ENCODE results near the gene USE1.

USE1 gene

DNA sequence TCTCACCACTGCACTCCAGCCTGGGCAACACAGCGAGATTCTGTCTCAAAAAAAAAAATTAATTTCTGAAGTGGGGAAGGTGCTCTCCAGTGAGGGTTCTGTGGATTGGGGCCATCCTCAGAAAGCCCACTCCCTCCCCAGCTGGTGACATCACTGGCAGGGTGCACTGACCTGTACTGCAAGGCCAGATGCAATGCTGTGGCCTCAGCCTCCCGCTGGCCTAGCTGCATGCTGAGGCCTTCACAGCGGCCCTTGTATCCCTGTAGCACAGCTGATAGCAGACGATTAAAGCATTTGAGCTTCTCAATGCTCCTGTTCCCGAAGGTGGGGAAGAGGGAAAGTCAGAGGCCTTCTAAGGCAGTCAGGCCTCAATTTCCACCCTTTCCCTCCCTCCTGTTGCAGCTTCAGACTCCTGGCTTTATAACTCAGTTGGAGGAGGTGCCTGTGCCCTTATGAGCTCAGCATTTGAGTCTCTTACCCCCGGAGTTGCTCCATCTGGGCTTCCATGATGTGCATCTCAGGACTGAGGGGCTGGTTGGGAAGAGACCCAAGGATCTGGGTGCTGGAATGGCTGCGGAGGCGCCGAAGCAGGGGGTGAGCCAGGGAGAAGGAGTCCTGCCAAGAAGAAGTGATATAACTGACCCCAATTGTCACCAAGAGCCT is 44.1 kb downstream of the USE1 start:
- no peak overlapping the region for H3K4me3 ChIP-seq (replicated peaks in 1 of 2; ENCODE audit: low read depth in 2 of 2, low read length in 2 of 2)
- DNase-seq (ENCODE audit: low read depth in 2 of 2), result peak in 1 of 2 donors; percentile 39
- TF ChIP-seq, protein P1, sequence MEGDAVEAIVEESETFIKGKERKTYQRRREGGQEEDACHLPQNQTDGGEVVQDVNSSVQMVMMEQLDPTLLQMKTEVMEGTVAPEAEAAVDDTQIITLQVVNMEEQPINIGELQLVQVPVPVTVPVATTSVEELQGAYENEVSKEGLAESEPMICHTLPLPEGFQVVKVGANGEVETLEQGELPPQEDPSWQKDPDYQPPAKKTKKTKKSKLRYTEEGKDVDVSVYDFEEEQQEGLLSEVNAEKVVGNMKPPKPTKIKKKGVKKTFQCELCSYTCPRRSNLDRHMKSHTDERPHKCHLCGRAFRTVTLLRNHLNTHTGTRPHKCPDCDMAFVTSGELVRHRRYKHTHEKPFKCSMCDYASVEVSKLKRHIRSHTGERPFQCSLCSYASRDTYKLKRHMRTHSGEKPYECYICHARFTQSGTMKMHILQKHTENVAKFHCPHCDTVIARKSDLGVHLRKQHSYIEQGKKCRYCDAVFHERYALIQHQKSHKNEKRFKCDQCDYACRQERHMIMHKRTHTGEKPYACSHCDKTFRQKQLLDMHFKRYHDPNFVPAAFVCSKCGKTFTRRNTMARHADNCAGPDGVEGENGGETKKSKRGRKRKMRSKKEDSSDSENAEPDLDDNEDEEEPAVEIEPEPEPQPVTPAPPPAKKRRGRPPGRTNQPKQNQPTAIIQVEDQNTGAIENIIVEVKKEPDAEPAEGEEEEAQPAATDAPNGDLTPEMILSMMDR (IDR thresholded peaks at IDR 0.05; ENCODE audit: low read depth, low read length), result no peak

DNA sequence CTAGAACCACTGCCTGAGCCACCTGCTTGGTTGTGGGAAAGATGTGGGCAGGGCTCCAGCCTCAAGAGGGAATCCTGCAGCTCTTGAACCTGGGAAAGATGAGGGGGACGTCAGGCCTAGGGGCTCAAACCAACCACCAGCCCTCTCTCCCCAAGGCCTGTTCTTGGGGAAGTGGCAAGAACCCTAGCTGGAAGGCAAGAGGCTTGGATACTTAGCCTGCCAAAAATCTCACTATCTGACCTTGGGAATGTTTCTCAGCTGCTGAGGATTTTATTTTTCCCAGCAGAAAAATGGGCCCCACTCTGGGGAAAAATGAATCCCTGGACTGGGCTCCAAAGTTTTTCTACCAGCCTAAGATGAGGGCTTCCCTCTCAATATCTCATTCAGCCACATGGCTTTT is 44.8 kb downstream of the USE1 start:
- TF ChIP-seq, protein P1 (IDR thresholded peaks at IDR 0.05; ENCODE audit: low read depth, low read length), result no peak
- no peak for DNase-seq (ENCODE audit: low read depth in 2 of 2)
- H3K4me3 ChIP-seq (replicated peaks in 1 of 2; ENCODE audit: low read depth in 2 of 2, low read length in 2 of 2), result no peak overlapping the region

DNA sequence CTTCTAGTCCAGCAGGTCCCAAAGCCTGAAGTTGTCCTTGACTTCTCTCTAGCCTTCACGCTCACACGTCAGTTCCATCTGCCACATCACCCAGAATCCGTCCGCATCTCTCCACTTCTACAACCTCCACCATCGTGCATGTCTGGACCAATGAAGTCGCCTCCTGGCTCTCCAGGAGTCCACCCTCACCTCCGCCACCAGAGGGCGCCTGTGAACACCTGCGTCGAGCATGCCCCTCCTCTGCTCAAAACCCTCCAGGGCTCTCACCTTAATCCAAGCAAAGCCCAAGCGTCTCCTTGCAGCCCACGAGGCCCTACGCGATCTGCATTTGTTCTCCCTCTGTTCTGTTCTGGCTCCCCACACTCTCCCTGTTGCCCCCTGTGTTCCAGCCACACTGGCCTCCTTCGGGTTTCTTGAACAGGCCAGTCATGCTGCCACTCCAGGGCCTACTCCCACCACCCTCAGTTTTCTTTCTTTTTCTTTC is 45.7 kb downstream of the USE1 start:
- TF ChIP-seq, protein P1 (IDR thresholded peaks at IDR 0.05; ENCODE audit: low read depth, low read length), result peak; percentile 92
- no peak overlapping the region for H3K4me3 ChIP-seq (replicated peaks in 1 of 2; ENCODE audit: low read depth in 2 of 2, low read length in 2 of 2)
- DNase-seq (ENCODE audit: low read depth in 2 of 2), result peak; percentile 82 to 83

DNA sequence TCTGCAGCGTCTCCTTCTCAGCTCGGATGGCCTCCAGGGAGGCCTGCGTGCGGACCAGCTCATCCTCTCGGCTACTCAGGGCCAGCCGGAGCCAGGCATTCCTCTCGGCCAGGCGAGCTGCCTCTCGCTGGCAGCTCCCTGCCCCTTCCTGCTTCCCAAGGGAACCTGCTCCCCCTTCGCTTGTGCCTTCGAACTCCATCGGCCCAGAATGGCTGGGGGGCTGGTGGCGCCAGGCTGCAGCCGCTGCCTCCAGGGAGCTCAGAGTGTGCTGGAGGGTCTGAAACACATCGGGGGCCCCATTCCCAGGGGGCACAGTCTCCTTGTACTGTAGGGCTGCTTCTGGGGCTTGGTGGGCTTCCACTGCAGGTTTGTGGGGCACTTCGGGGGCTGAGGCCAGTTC is 47.4 kb downstream of the USE1 start:
- TF ChIP-seq, protein P1 (IDR thresholded peaks at IDR 0.05; ENCODE audit: low read depth, low read length), result no peak
- no peak for DNase-seq (ENCODE audit: low read depth in 2 of 2)
- H3K4me3 ChIP-seq (replicated peaks in 1 of 2; ENCODE audit: low read depth in 2 of 2, low read length in 2 of 2), result no peak overlapping the region

DNA sequence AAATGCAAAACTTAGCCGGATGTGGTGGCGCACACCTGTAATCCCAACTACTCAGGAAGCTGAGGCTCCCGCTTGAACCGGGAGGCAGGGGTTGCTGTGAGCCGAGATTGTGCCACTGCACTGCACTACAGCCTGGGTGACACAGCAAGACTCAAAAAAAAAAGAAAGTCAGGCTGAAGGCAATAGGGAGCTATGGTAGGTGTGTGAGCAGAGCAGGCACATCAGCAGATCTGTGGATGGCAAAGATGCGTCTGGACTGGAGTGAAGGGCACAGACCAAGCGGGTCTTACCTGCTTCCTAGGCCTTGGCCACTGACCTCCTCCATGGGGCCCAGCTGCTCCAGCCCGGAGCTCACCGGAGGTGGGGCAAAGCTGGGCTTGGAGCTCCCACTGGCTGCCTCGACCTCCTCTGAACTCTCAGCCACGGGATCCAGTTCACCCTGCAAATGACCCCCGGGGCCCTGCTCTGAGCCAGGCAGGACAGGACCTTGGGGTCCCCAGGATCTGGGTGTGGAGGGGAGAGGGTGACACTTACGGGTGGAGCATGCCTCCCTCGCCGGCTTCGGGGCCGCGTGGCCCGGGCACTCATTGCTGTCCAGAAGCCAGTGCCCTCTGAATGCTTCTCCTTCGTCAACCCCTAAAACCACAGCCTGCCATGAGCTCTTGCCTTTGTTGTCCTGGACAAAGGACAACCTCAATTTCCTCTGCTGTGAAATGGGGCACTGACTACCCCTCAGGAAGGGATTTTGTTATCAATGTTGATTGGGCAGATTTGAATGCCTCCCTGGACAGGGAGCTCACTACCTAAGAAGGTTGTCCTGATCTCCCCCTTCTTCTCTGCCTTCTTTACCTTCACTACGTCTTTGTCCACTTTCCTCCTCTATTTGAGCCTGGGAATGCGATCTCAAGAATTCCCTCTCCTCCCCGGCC is 48.8 kb downstream of the USE1 start:
- TF ChIP-seq, protein P1 (IDR thresholded peaks at IDR 0.05; ENCODE audit: low read depth, low read length), result no peak

DNA sequence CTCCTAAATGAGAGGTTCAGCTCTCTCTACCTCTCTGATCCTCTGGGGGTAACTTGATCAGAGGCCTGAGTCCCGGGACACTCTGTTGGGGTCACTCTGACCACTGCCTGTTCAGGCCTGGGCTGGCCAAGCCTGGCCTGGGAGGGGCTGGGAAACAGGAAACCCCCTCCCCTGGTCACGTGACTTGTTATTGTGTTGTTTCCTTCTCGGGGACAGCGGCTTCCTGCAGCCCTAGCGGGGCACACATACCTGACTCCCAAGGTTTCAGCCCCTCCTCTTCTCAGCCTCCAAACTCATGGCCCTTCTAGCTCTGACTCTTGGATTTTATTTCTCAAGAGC is 49.5 kb downstream of the USE1 start, which contains the start of gene USHBP1:
Gene USHBP1, minus strand, starts transcription at position 105 of the 339 bp plus-strand sequence. CDS start 446 bp downstream, outside the sequence.
- DNase-seq (ENCODE audit: low read depth in 2 of 2), result no peak
- no peak within 1 kb of the TSS for H3K4me3 ChIP-seq (replicated peaks in 1 of 2; ENCODE audit: low read depth in 2 of 2, low read length in 2 of 2)
- TF ChIP-seq, protein P1 (IDR thresholded peaks at IDR 0.05; ENCODE audit: low read depth, low read length), result no peak

More for the DNA sequence above, 48.8 kb downstream of the USE1 start:
- H3K4me3 ChIP-seq (replicated peaks in 1 of 2; ENCODE audit: low read depth in 2 of 2, low read length in 2 of 2), result no peak overlapping the region
- no peak for DNase-seq (ENCODE audit: low read depth in 2 of 2)
